ENCODE results near the gene TBC1D2B.

- TF ChIP-seq RXRA (IDR thresholded peaks at IDR 0.05) (no peak), CTCF (IDR thresholded peaks at IDR 0.05; ENCODE audit: low read depth, low read length, missing input control) (no peak), RAD21 (IDR thresholded peaks at IDR 0.05) (no peak), JUND (IDR thresholded peaks at IDR 0.05) (no peak), TAF1 (conservative IDR thresholded peaks at IDR 0.05) (no peak), FOXA1 (IDR thresholded peaks at IDR 0.05) (no peak), MAX (IDR thresholded peaks at IDR 0.05) (no peak), ZBTB33 (IDR thresholded peaks at IDR 0.05) (no peak), SP1 (IDR thresholded peaks at IDR 0.05) (no peak), NR2F2 (IDR thresholded peaks at IDR 0.05) (no peak)
These were observed 94.3 kb downstream of the TBC1D2B start for GRCh38 chr15:77983091-77983707.

All from liver (tissue), 3 donors.